RCC 7860 (cell line): ENCODE results near the gene GALNT9.
"Not testable (repeated sequence)": the region's sequence is repeated elsewhere in the genome, so short reads cannot be mapped to it uniquely, and the experiment has no call there.

ENCODE experiments used
- DNase-seq: peaks from one replicate; pipeline ENCODE4 v3.0.0-alpha.2; 2015; ENCODE audit warnings: low spot score
- FAIRE-seq: peaks from 2 replicates; lab custom pipeline; 2012; peaks lifted over from hg19 to GRCh38; lab: Jason Lieb, UNC

The GALNT9 gene

GRCh38 chr12:132152953-132153352 is 176.4 kb downstream of the GALNT9 start:
- DNase-seq (no peak), FAIRE-seq (no peak)

- DNase-seq (no peak), FAIRE-seq (no peak)
Observed at GRCh38 chr12:132152411-132152821, 177.0 kb downstream of the GALNT9 start.

- FAIRE-seq: no peak
- DNase-seq: no peak
Observed at GRCh38 chr12:132151766-132152410, 177.5 kb downstream of the GALNT9 start.

GRCh38 chr12:132151145-132151765 is 178.1 kb downstream of the GALNT9 start:
- FAIRE-seq (no peak), DNase-seq (no peak)

- FAIRE-seq: no peak
- no peak for DNase-seq
Observed at GRCh38 chr12:132150780-132151144, 178.6 kb downstream of the GALNT9 start.

- DNase-seq, FAIRE-seq: not testable (repeated sequence)
Observed at GRCh38 chr12:132149526-132149925, 179.9 kb downstream of the GALNT9 start.

- FAIRE-seq (no peak), DNase-seq (no peak)
Observed at GRCh38 chr12:132148368-132149045, 180.9 kb downstream of the GALNT9 start.

- FAIRE-seq: no peak
- no peak for DNase-seq
Observed at GRCh38 chr12:132147423-132148367, 181.7 kb downstream of the GALNT9 start.

- DNase-seq (no peak), FAIRE-seq (no peak)
Observed at GRCh38 chr12:132146772-132147422, 182.5 kb downstream of the GALNT9 start.
